ENCODE data around the gene PAIP2B. TPM values are rescaled to one million over a fixed set of nuclear protein-coding genes. Genes with fewer than 3 reads are reported as not detected.

The PAIP2B gene
- total RNA-seq, 1 experiment from 2014 or later: 0.81 TPM

DNA sequence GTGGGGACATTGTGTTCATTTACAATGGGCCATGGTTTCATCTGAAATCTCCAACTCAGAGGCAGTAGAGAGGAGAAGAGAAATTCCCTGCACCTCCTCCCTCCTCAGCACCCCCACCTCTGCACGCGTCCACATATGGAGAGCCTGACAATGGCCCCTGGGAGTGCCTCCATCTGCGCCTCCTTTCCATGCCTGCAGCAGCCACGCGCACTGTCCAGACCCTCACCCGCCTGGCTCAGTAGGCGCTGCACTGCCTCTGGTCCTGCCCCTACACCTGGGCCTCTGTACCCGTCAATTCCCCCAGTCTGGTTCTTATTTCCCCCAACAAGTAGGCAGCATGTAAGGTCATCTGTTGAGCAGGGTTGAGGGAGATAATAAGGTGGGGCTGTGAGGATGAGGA, 72.6 kb downstream of the PAIP2B start:
- DNase-seq (ENCODE audit: low read depth): no peak

DNA sequence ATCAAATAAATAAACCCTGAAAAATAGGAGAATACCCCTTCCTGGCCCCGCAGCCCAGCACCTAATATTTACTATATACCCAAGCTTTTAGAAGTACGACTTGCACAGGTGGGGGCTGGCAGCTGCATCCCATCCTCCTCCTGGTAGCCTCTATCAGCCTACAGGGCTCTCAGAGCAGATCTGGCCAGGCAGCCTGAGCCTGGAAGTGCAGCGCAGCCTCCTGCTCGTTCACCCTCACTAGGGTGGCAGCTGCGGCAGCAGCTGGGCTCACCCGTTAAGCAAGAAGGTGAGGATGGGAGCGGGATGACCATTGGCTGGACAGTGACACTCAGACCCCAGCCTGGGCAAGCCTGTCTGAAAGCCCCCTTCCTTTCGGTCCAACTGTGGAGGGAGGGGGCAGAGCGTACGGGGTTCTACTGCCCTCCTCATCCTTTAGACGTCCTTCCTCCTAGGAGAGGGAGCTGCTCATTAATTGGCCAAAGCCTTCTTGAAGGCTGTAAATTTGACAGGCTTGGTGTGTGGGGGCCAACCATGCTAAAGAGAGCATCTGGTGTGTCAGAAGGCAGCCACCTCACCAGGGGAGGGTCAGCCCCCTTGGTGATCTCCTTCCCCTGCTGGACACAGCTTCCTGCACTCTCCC, 73.2 kb downstream of the PAIP2B start:
- no peak for DNase-seq (ENCODE audit: low read depth)

DNA sequence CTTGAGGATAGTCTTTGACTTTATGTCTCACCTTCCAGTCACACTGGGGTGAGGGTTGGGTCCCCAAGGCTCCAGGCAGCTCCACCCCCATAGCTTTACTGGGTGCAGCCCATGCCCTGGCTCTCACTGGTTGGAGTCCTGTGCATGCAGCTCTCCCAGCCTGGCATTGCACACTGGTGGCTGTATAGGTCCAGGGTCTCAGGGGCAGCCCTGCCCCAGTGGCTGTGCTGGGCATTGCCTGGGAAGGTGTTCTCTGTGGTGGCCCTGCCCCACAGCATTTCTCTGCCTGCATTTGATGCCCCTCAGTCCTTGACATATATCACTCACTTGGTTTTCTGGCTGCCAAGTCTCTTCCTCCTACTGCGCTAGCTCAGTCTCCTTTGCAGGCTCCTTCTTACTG, 75.3 kb downstream of the PAIP2B start:
- DNase-seq (ENCODE audit: low read depth): no peak

GRCh38 chr2:71150082-71150816, 76.7 kb downstream of the PAIP2B start:
- DNase-seq (ENCODE audit: low read depth): no peak

GRCh38 chr2:71148506-71149063, 78.3 kb downstream of the PAIP2B start:
- no peak for DNase-seq (ENCODE audit: low read depth)

- DNase-seq (ENCODE audit: low read depth): no peak
These were observed 83.1 kb downstream of the PAIP2B start for GRCh38 chr2:71143782-71144181.

- no peak for DNase-seq (ENCODE audit: low read depth)
These were observed 90.7 kb downstream of the PAIP2B start for GRCh38 chr2:71136174-71136573.

- no peak for DNase-seq (ENCODE audit: low read depth)
These were observed 93.3 kb downstream of the PAIP2B start for GRCh38 chr2:71133603-71134002.

Other genes with a start within 250 kb of the PAIP2B start
- 0.12 and 0.17 TPM in 2 replicates for gene ANKRD53, start 248.5 kb downstream of the PAIP2B start, total RNA-seq (2014; rRNA removed; shearing (Covaris generic))
- gene TEX261, start 232.2 kb downstream of the PAIP2B start, total RNA-seq (2014; rRNA removed; shearing (Covaris generic)): 61.5 and 107 TPM in 2 replicates
- gene NAGK, start 158.5 kb downstream of the PAIP2B start, total RNA-seq (2014; rRNA removed; shearing (Covaris generic)): 87.0 and 87.7 TPM in 2 replicates
- gene MCEE, start 96.9 kb downstream of the PAIP2B start, total RNA-seq (2014; rRNA removed; shearing (Covaris generic)): 16.5 and 17.7 TPM in 2 replicates
- 14.1 and 20.7 TPM in 2 replicates for gene MPHOSPH10, start 96.5 kb downstream of the PAIP2B start, total RNA-seq (2014; rRNA removed; shearing (Covaris generic))
- 43.5 and 44.7 TPM in 2 replicates for gene ZNF638, start 104.7 kb upstream of the PAIP2B start, total RNA-seq (2014; rRNA removed; shearing (Covaris generic))
- 0.27 and 0.81 TPM in 2 replicates for gene DYSF, start 226.5 kb upstream of the PAIP2B start, total RNA-seq (2014; rRNA removed; shearing (Covaris generic))

Measured in M059J (cell line).